ENCODE measurements around the gene CORT.

DNA sequence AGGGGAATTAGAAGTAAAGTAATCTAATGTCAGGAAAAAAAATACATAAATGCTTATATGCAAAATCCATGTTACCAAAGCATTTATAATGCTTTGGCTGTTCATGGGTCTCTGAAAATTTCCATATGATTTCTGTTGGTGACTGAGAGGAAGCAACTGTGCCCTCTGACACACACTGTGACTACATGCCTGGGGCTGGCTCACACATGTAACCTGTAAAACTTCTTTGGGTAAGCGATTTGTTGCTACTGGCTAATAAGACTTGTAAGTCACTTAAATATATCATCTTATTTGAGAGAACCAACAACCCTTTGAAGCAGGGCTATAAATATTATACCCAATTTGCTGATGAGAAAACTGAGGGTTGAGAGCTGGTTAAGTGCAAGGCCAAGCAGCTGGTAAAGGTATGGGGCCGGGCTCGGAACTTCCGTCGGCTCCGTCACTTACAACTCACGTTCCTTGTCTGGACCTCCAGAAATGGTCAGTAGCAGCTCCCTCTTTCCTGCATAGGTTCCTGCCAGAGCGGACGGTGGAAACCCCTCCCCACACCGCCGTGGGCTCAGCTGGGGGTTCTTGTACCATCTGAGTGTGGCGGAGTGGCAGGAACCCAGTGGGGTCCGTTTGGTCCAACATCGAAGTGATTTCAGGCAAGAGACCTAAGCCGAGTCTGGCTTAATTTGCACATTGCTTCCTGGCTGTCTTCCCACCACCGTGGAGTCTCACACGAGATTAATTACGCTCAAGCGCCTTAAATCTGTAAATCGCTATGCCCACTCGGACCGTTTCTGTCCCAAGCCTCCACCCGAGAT is 21.8 kb downstream of the CORT start:
- TF ChIP-seq, protein P1, sequence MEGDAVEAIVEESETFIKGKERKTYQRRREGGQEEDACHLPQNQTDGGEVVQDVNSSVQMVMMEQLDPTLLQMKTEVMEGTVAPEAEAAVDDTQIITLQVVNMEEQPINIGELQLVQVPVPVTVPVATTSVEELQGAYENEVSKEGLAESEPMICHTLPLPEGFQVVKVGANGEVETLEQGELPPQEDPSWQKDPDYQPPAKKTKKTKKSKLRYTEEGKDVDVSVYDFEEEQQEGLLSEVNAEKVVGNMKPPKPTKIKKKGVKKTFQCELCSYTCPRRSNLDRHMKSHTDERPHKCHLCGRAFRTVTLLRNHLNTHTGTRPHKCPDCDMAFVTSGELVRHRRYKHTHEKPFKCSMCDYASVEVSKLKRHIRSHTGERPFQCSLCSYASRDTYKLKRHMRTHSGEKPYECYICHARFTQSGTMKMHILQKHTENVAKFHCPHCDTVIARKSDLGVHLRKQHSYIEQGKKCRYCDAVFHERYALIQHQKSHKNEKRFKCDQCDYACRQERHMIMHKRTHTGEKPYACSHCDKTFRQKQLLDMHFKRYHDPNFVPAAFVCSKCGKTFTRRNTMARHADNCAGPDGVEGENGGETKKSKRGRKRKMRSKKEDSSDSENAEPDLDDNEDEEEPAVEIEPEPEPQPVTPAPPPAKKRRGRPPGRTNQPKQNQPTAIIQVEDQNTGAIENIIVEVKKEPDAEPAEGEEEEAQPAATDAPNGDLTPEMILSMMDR (IDR thresholded peaks at IDR 0.05) = no peak
- no peak for TF ChIP-seq EP300 (IDR thresholded peaks at IDR 0.05)
- no peak for TF ChIP-seq POLR2A (IDR thresholded peaks at IDR 0.05)
